IMR-90 (cell line): ENCODE data around the gene NFATC3. TPM values are rescaled to one million over a fixed set of nuclear protein-coding genes. Genes with fewer than 3 reads are reported as not detected.
A peak's percentile ranks its signal among the peaks of the same experiment; 100 is the strongest.

Experiments
- ATAC-seq: fragments of 200-7000 bp; cut with Tn5 transposase; 2 replicates; pipeline ENCODE4 v1.9.1; 2020; ENCODE audit warnings: low read depth, mild to moderate bottlenecking, moderate library complexity
- BruUV-seq: library from RNA; stranded (reverse); fragments of 400-500 nt; replicated peaks from 2 replicates; lab custom pipeline; 2021; lab: Mats Ljungman, UMichigan
- CTCF ChIA-PET: fragments of 300-600 bp; formaldehyde crosslinking; extraction: SDS; loops from one replicate; lab custom pipeline; 2021; ENCODE audit warnings: antibody characterized with exemption; lab: Yijun Ruan, JAX
- POLR2A ChIA-PET: fragments of 300-600 bp; sonication (Branson Sonifier 250); formaldehyde crosslinking; loops from one replicate; lab custom pipeline; 2022; ENCODE audit warnings: antibody characterized with exemption; ENCODE audit not compliant: unreplicated experiment; lab: Charles Lee
- DNase-seq: peaks from one replicate; pipeline ENCODE4 v3.0.0; 2013
- H2AFZ ChIP-seq: replicated peaks from 2 replicates; pipeline ENCODE3; 2013; ENCODE audit warnings: low read length, mild to moderate bottlenecking; ENCODE audit not compliant: poor library complexity
- H2AK5ac ChIP-seq: 2 replicates; pipeline ENCODE4 v1.6.1; 2013; ENCODE audit warnings: low read depth, low read length, inconsistent platforms
- H2AK9ac ChIP-seq: replicated peaks from 2 replicates; pipeline ENCODE3; 2013; ENCODE audit warnings: mild to moderate bottlenecking, low read depth, low read length, moderate library complexity; ENCODE audit not compliant: poor library complexity
- H2BK120ac ChIP-seq: 2 replicates; pipeline ENCODE4 v1.6.1; 2013; ENCODE audit warnings: low read depth, low read length, inconsistent platforms
- H2BK15ac ChIP-seq: 3 replicates; pipeline ENCODE4 v1.6.1; 2013; ENCODE audit warnings: low read depth, low read length, inconsistent platforms
- H2BK20ac ChIP-seq: 2 replicates; pipeline ENCODE4 v1.6.1; 2013; ENCODE audit warnings: low read depth, mild to moderate bottlenecking, inconsistent platforms, low read length, moderate library complexity
- H2BK5ac ChIP-seq: 2 replicates; pipeline ENCODE4 v1.6.1; 2013; ENCODE audit warnings: mild to moderate bottlenecking, low read depth, low read length, inconsistent platforms; ENCODE audit not compliant: poor library complexity, severe bottlenecking
- H3K14ac ChIP-seq: replicated peaks from 2 replicates; pipeline ENCODE4 v1.6.1; 2013; ENCODE audit warnings: low read depth, low read length, inconsistent platforms
- H3K18ac ChIP-seq: 2 replicates; pipeline ENCODE4 v1.6.1; 2013; ENCODE audit warnings: low read depth, low read length, control low read depth
- H3K23ac ChIP-seq: 2 replicates; pipeline ENCODE4 v1.6.1; 2013; ENCODE audit warnings: low read depth, low read length, inconsistent platforms
- H3K27ac ChIP-seq: 2 replicates; pipeline ENCODE4 v1.5.1; 2013; ENCODE audit warnings: mild to moderate bottlenecking, control low read depth, low read length; ENCODE audit not compliant: insufficient read depth
- H3K27me3 ChIP-seq: 2 replicates; pipeline ENCODE4 v1.6.1; 2013; ENCODE audit warnings: low read length; ENCODE audit not compliant: control insufficient read depth, insufficient read depth
- H3K36me3 ChIP-seq: 2 replicates; pipeline ENCODE4 v1.6.1; 2013; ENCODE audit warnings: low read length, mixed read lengths; ENCODE audit not compliant: control insufficient read depth, insufficient read depth
- H3K4ac ChIP-seq: 2 replicates; pipeline ENCODE4 v1.6.1; 2013; ENCODE audit warnings: low read depth, low read length, inconsistent platforms
- H3K4me1 ChIP-seq: 2 replicates; pipeline ENCODE4 v1.6.1; 2013; ENCODE audit warnings: low read length, mixed read lengths; ENCODE audit not compliant: control insufficient read depth, insufficient read depth
- H3K4me2 ChIP-seq: 2 replicates; pipeline ENCODE4 v1.6.1; 2013; ENCODE audit warnings: low read depth, mild to moderate bottlenecking, control low read depth, low read length, moderate library complexity
- H3K4me3 ChIP-seq: 2 replicates; pipeline ENCODE4 v1.5.1; 2013; ENCODE audit warnings: low read depth, mild to moderate bottlenecking, control low read depth, low read length, moderate library complexity; ENCODE audit not compliant: insufficient read depth
- H3K56ac ChIP-seq: 2 replicates; pipeline ENCODE4 v1.6.1; 2013; ENCODE audit warnings: low read length, inconsistent platforms; ENCODE audit not compliant: insufficient read depth; ENCODE audit errors: extremely low read depth
- H3K79me1 ChIP-seq, 2 experiments: 2 replicates each; pipeline ENCODE4 v1.6.1; 2013; ENCODE audit warnings: low read length in 2 of 2, inconsistent platforms in 1 of 2, low read depth in 1 of 2
- H3K9ac ChIP-seq: 2 replicates; pipeline ENCODE4 v1.6.1; 2013; ENCODE audit warnings: low read depth, low read length, control low read depth
- H3K9me1 ChIP-seq: 2 replicates; pipeline ENCODE4 v1.6.1; 2013; ENCODE audit warnings: low read length, inconsistent platforms; ENCODE audit not compliant: insufficient read depth
- H3K9me3 ChIP-seq: 2 replicates; pipeline ENCODE4 v1.6.1; 2013; ENCODE audit warnings: low read length; ENCODE audit not compliant: control insufficient read depth, insufficient read depth
- H4K20me1 ChIP-seq: 2 replicates; pipeline ENCODE4 v1.6.1; 2013; ENCODE audit warnings: low read length, inconsistent platforms; ENCODE audit not compliant: insufficient read depth
- H4K5ac ChIP-seq: 2 replicates; pipeline ENCODE4 v1.6.1; 2013; ENCODE audit warnings: mild to moderate bottlenecking, low read depth, low read length, control low read depth
- H4K8ac ChIP-seq, 2 experiments: 2 replicates each; pipeline ENCODE4 v1.6.1; 2013; ENCODE audit warnings: low read depth in 2 of 2, low read length in 2 of 2, control low read depth in 1 of 2, inconsistent platforms in 1 of 2
- H4K91ac ChIP-seq: 2 replicates; pipeline ENCODE4 v1.6.1; 2013; ENCODE audit warnings: low read depth, low read length, inconsistent platforms; ENCODE audit not compliant: insufficient read depth
- CEBPB ChIP-seq: IDR thresholded peaks from 2 replicates; pipeline ENCODE4 v1.6.1; 2012; ENCODE audit warnings: low read depth, low read length, improper control_type of control experiment
- NFE2L2 ChIP-seq: fragments of 150-350 bp; IDR thresholded peaks from 2 replicates; pipeline ENCODE4 v1.6.1; 2016; ENCODE audit warnings: low read depth, mild to moderate bottlenecking, low read length
- WGBS, 2 experiments: methylation state at CpG; one replicate each; pipeline versions ENCODE4 v1.1.5 to v1.1.7; 2013; ENCODE audit warnings: missing lambda C conversion rate in 2 of 2; ENCODE audit not compliant: insufficient read length in 1 of 2; ENCODE audit errors: extremely low coverage in 2 of 2; 5-methylcytosine and 5-hydroxymethylcytosine counted together
- dilution Hi-C: fragments of 300-500 bp; cut with HindIII; formaldehyde crosslinking; loops from one replicate; pipeline ENCODE4 v1.14.3; 2018; ENCODE audit warnings: low sequenced_read_pairs; ENCODE audit not compliant: unreplicated experiment
- in situ Hi-C: fragments of 300-500 bp; cut with MboI; formaldehyde crosslinking; loops from 3 replicates; pipeline ENCODE4 v1.14.3; 2019; ENCODE audit warnings: low sequenced_read_pairs, inconsistent platforms, mixed read lengths
- intact Hi-C: fragments of 100-400 bp; cut with micrococcal nuclease; formaldehyde crosslinking; loops from 2 replicates; pipeline ENCODE4 v1.10.0; 2022
- polyA plus RNA-seq, 3 experiments: library from polyadenylated mRNA; depleted of rRNA; stranded (reverse); fragments of >200 nt; gene quantifications; 2 replicates each; pipeline ENCODE4 v1.2.3, GENCODE V29; 2012; ENCODE audit warnings: low replicate concordance in 1 of 3
- total RNA-seq: library from RNA; depleted of rRNA; stranded (reverse); fragments of >200 nt; gene quantifications from 2 replicates; pipeline ENCODE4 v1.2.3, GENCODE V29; 2012

NFATC3 gene
- total and polyA plus RNA-seq, 2 of the 4 experiments (the other 2 are of a cell fraction), result 6.3 to 21.5 TPM

- peak; percentile 31 for DNase-seq
Observed at GRCh38 chr16:68179196-68179795, 94.1 kb downstream of the NFATC3 start.

More at GRCh38 chr16:68179196-68179795, 94.1 kb downstream of the NFATC3 start:
- TF ChIP-seq NFE2L2, result no peak
- 0 out of 2 replicates have a peak, but pooled peaks have one; percentile 26 for TF ChIP-seq CEBPB
- no peaks in the 10 kb centered on the region for H3K9me3 ChIP-seq
- H2BK5ac ChIP-seq, result no peak overlapping the region
- peaks cover 6% of the 10 kb centered on the region for H3K36me3 ChIP-seq
- H2BK15ac ChIP-seq, result no peak overlapping the region
- in situ Hi-C loops (no loop called here), dilution Hi-C loops (no loop called here), intact Hi-C loops (no loop called here)
- peaks cover 0 to 3% of the 10 kb centered on the region in 2 experiments; a peak in 2 of 4 replicates for H3K79me1 ChIP-seq
- no peak overlapping the region for H3K4me2 ChIP-seq
- no peak overlapping the region for H3K9ac ChIP-seq
- H3K4me3 ChIP-seq, result no peak overlapping the region
- WGBS, 2 experiments, result no CpG with 5 or more reads among the region's 2 CpGs
- no peak overlapping the region for H2AK5ac ChIP-seq
- no peak overlapping the region for H4K91ac ChIP-seq
- no peak overlapping the region for H3K4ac ChIP-seq
- no peak overlapping the region for H3K27ac ChIP-seq
- H4K20me1 ChIP-seq, result no peaks in the 10 kb centered on the region
- H4K5ac ChIP-seq, result no peak overlapping the region
- no peak overlapping the region for H3K18ac ChIP-seq
- no peak overlapping the region for H2AFZ ChIP-seq
- ChIA-PET CTCF (interaction anchor here (0.6 to 1.1 kb wide), 2 partner anchors 16 to 33 kb away, joined by 3 to 4 read pairs; no protein-coding TSS in a partner anchor), POLR2A (interaction anchor here (0.6 kb wide), 1 partner anchor 40 kb away, joined by 4 read pairs; no protein-coding TSS in a partner anchor)
- H3K4me1 ChIP-seq, result no peaks in the 10 kb centered on the region
- H3K56ac ChIP-seq, result no peak overlapping the region
- H4K8ac ChIP-seq, result no peak overlapping the region
- no peaks in the 10 kb centered on the region for H3K9me1 ChIP-seq
- no peak overlapping the region for H3K23ac ChIP-seq
- peak; percentile 40; the same call in 1 of the 2 replicates for ATAC-seq
- no peak overlapping the region for H2BK20ac ChIP-seq
- no peak overlapping the region for H2BK120ac ChIP-seq
- H3K14ac ChIP-seq, result no peak overlapping the region
- no TSS peak for BruUV-seq
- H3K27me3 ChIP-seq, result no peaks in the 10 kb centered on the region
- H2AK9ac ChIP-seq, result no peak overlapping the region
